ENCODE results near the gene FHOD3.

FHOD3 gene

GRCh38 chr18:36501100-36501499 is 203.6 kb downstream of the FHOD3 start:
- TF ChIP-seq CTCF (IDR thresholded peaks at IDR 0.05; ENCODE audit: extremely low read depth, insufficient read depth, missing control alignments): no peak
- DNase-seq (ENCODE audit: low spot score): no peak
- in situ Hi-C loops (cut with MboI; ENCODE audit: low pct_unique_long_range_greater_than_20kb, low sequenced_read_pairs, unreplicated experiment): no loop called here

GRCh38 chr18:36503477-36503876 is 206.0 kb downstream of the FHOD3 start:
- no peak for TF ChIP-seq CTCF (IDR thresholded peaks at IDR 0.05; ENCODE audit: extremely low read depth, insufficient read depth, missing control alignments)
- in situ Hi-C loops (cut with MboI; ENCODE audit: low pct_unique_long_range_greater_than_20kb, low sequenced_read_pairs, unreplicated experiment): no loop called here
- no peak for DNase-seq (ENCODE audit: low spot score)

GRCh38 chr18:36504928-36505327 is 207.4 kb downstream of the FHOD3 start:
- in situ Hi-C loops (cut with MboI; ENCODE audit: low pct_unique_long_range_greater_than_20kb, low sequenced_read_pairs, unreplicated experiment): no loop called here
- TF ChIP-seq CTCF (IDR thresholded peaks at IDR 0.05; ENCODE audit: extremely low read depth, insufficient read depth, missing control alignments): no peak
- no peak for DNase-seq (ENCODE audit: low spot score)

- in situ Hi-C loops (cut with MboI; ENCODE audit: low pct_unique_long_range_greater_than_20kb, low sequenced_read_pairs, unreplicated experiment): no loop called here
Measured at GRCh38 chr18:36505665-36506064, 208.2 kb downstream of the FHOD3 start.

GRCh38 chr18:36509646-36510197 is 212.2 kb downstream of the FHOD3 start:
- TF ChIP-seq CTCF (IDR thresholded peaks at IDR 0.05; ENCODE audit: extremely low read depth, insufficient read depth, missing control alignments): no peak
- in situ Hi-C loops (cut with MboI; ENCODE audit: low pct_unique_long_range_greater_than_20kb, low sequenced_read_pairs, unreplicated experiment): no loop called here
- no peak for DNase-seq (ENCODE audit: low spot score)

More at GRCh38 chr18:36505665-36506064, 208.2 kb downstream of the FHOD3 start:
- TF ChIP-seq CTCF (IDR thresholded peaks at IDR 0.05; ENCODE audit: extremely low read depth, insufficient read depth, missing control alignments): no peak
- no peak for DNase-seq (ENCODE audit: low spot score)

GRCh38 chr18:36511791-36512352 is 214.4 kb downstream of the FHOD3 start:
- no peak for TF ChIP-seq CTCF (IDR thresholded peaks at IDR 0.05; ENCODE audit: extremely low read depth, insufficient read depth, missing control alignments)
- in situ Hi-C loops (cut with MboI; ENCODE audit: low pct_unique_long_range_greater_than_20kb, low sequenced_read_pairs, unreplicated experiment): no loop called here
- no peak for DNase-seq (ENCODE audit: low spot score)
